Measurements from ENCODE around the gene TBC1D23. TPM values are rescaled to one million over a fixed set of nuclear protein-coding genes. Genes with fewer than 3 reads are reported as not detected.
"Not testable (repeated sequence)": the region's sequence is repeated elsewhere in the genome, so short reads cannot be mapped to it uniquely, and the experiment has no call there.

The TBC1D23 gene
- total RNA-seq, 1 donor from 2014 or later: 30.7 TPM

GRCh38 chr3:100254168-100254777 lies 6.5 kb upstream of the TBC1D23 start:
- intact Hi-C loops (cut with micrococcal nuclease): loop anchor here (1.0 kb wide), 2 partner anchors 185 to 411 kb away; no protein-coding TSS in a partner anchor

- intact Hi-C loops (cut with micrococcal nuclease): no loop called here
These were observed 4.1 kb upstream of the TBC1D23 start for GRCh38 chr3:100256731-100257151.

- intact Hi-C loops (cut with micrococcal nuclease): no loop called here
These were observed 3.2 kb upstream of the TBC1D23 start for GRCh38 chr3:100257586-100257985.

- intact Hi-C loops (cut with micrococcal nuclease): loop anchor here (1.0 to 5.0 kb wide), 7 partner anchors 50 to 1737 kb away; partner anchors contain the start of genes CLDND1, CMSS1, LNP1 and NIT2
These were observed 609 bp upstream of the TBC1D23 start for GRCh38 chr3:100260081-100260684.

GRCh38 chr3:100261485-100261903 lies 702 bp downstream of the TBC1D23 start:
- intact Hi-C loops (cut with micrococcal nuclease): loop anchor here (1.0 to 5.0 kb wide), 4 partner anchors 71 to 1739 kb away; partner anchors contain the start of genes CLDND1 and NIT2

- intact Hi-C loops (cut with micrococcal nuclease): loop anchor here (5.0 kb wide), 2 partner anchors 69 to 431 kb away; partner anchors contain the start of gene NIT2
These were observed 2.1 kb downstream of the TBC1D23 start for GRCh38 chr3:100262925-100263324.

GRCh38 chr3:100263583-100263982 lies 2.8 kb downstream of the TBC1D23 start:
- intact Hi-C loops (cut with micrococcal nuclease): loop anchor here (5.0 kb wide), 2 partner anchors 69 to 431 kb away; partner anchors contain the start of gene NIT2

- intact Hi-C loops (cut with micrococcal nuclease): loop anchor here (5.0 kb wide), 2 partner anchors 68 to 432 kb away; partner anchors contain the start of gene NIT2
These were observed 3.5 kb downstream of the TBC1D23 start for GRCh38 chr3:100264242-100264641.

GRCh38 chr3:100265016-100265415 lies 4.2 kb downstream of the TBC1D23 start:
- intact Hi-C loops (cut with micrococcal nuclease): no loop called here

GRCh38 chr3:100266531-100266930 lies 5.7 kb downstream of the TBC1D23 start:
- intact Hi-C loops (cut with micrococcal nuclease): no loop called here

GRCh38 chr3:100268156-100268555 lies 7.4 kb downstream of the TBC1D23 start:
- intact Hi-C loops (cut with micrococcal nuclease): no loop called here

GRCh38 chr3:100269001-100269400 lies 8.2 kb downstream of the TBC1D23 start:
- intact Hi-C loops (cut with micrococcal nuclease): no loop called here

GRCh38 chr3:100269410-100270214 lies 8.8 kb downstream of the TBC1D23 start:
- intact Hi-C loops (cut with micrococcal nuclease): no loop called here

GRCh38 chr3:100270215-100270583 lies 9.4 kb downstream of the TBC1D23 start:
- intact Hi-C loops (cut with micrococcal nuclease): no loop called here

GRCh38 chr3:100271522-100271921 lies 10.7 kb downstream of the TBC1D23 start:
- intact Hi-C loops (cut with micrococcal nuclease): no loop called here

GRCh38 chr3:100272797-100273611 lies 12.2 kb downstream of the TBC1D23 start:
- intact Hi-C loops (cut with micrococcal nuclease): not testable (repeated sequence)

- intact Hi-C loops (cut with micrococcal nuclease): no loop called here
These were observed 13.6 kb downstream of the TBC1D23 start for GRCh38 chr3:100274361-100274760.

- intact Hi-C loops (cut with micrococcal nuclease): no loop called here
These were observed 16.5 kb downstream of the TBC1D23 start for GRCh38 chr3:100277255-100277800.

- intact Hi-C loops (cut with micrococcal nuclease): no loop called here
These were observed 18.1 kb downstream of the TBC1D23 start for GRCh38 chr3:100278910-100279309.

- intact Hi-C loops (cut with micrococcal nuclease): no loop called here
These were observed 27.6 kb downstream of the TBC1D23 start for GRCh38 chr3:100288288-100288894.
